Osteocyte (in vitro differentiated cells): Measurements from ENCODE around the gene PKN2. TPM values are rescaled to one million over a fixed set of nuclear protein-coding genes. Genes with fewer than 3 reads are reported as not detected.
"Not testable (repeated sequence)": the region's sequence is repeated elsewhere in the genome, so short reads cannot be mapped to it uniquely, and the experiment has no call there.

Experiments used
- DNase-seq: peaks from one replicate; pipeline ENCODE4 v3.0.0; 2021; ENCODE audit warnings: mixed read lengths; ENCODE audit not compliant: unreplicated experiment; ENCODE audit errors: extremely low spot score
- H3K27ac Mint-ChIP-seq: one replicate; pipeline ENCODE4 v1.8.0; 2021; ENCODE audit warnings: mild to moderate bottlenecking, mixed read lengths; ENCODE audit not compliant: unreplicated experiment
- H3K27me3 Mint-ChIP-seq: one replicate; pipeline ENCODE4 v1.8.0; 2021; ENCODE audit warnings: mixed read lengths; ENCODE audit not compliant: unreplicated experiment
- H3K36me3 Mint-ChIP-seq: one replicate; pipeline ENCODE4 v1.8.0; 2021; ENCODE audit warnings: mixed read lengths; ENCODE audit not compliant: unreplicated experiment
- H3K4me1 Mint-ChIP-seq: one replicate; pipeline ENCODE4 v1.8.0; 2021; ENCODE audit warnings: mixed read lengths; ENCODE audit not compliant: unreplicated experiment
- H3K4me3 Mint-ChIP-seq: one replicate; pipeline ENCODE4 v1.8.0; 2021; ENCODE audit warnings: mild to moderate bottlenecking, moderate library complexity, mixed read lengths; ENCODE audit not compliant: unreplicated experiment
- H3K9me3 Mint-ChIP-seq: one replicate; pipeline ENCODE4 v1.8.0; 2021; ENCODE audit warnings: mixed read lengths; ENCODE audit not compliant: unreplicated experiment
- total RNA-seq: library from RNA; stranded (reverse); gene quantifications from 2 replicates; pipeline ENCODE4 v1.2.1, GENCODE V29; 2021
- TF ChIP-seq, protein P1 (sequence below): fragments of 200-600 bp; sonication (generic); IDR thresholded peaks from 2 replicates; pipeline ENCODE4 v1.5.0; 2021; ENCODE audit warnings: antibody characterized with exemption, mild to moderate bottlenecking, moderate library complexity

PKN2 gene
- total RNA-seq, 1 donor from 2014 or later: 46.8 TPM

DNA sequence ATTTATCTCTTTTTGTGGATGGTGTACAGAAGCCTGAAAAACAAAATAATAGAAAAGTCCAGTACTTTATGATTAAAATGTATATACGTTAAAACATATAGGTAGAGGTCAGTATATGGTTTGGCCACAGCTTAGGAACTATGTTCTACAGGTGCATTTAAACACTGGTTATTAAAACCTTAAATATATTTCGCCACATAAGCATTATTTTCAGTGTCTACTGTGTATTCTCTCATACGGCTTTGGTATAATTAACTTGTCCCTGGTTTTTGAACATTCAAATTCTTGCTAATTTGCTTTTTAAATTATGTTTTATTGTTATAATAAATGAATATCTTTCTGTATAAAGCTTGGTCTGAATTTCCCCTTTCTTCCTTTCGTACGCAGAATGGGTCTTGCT, 119.4 kb downstream of the PKN2 start:
- H3K9me3 Mint-ChIP-seq: peaks cover 6% of the 10 kb centered on the region
- H3K27ac Mint-ChIP-seq: no peak overlapping the region
- TF ChIP-seq, protein P1, sequence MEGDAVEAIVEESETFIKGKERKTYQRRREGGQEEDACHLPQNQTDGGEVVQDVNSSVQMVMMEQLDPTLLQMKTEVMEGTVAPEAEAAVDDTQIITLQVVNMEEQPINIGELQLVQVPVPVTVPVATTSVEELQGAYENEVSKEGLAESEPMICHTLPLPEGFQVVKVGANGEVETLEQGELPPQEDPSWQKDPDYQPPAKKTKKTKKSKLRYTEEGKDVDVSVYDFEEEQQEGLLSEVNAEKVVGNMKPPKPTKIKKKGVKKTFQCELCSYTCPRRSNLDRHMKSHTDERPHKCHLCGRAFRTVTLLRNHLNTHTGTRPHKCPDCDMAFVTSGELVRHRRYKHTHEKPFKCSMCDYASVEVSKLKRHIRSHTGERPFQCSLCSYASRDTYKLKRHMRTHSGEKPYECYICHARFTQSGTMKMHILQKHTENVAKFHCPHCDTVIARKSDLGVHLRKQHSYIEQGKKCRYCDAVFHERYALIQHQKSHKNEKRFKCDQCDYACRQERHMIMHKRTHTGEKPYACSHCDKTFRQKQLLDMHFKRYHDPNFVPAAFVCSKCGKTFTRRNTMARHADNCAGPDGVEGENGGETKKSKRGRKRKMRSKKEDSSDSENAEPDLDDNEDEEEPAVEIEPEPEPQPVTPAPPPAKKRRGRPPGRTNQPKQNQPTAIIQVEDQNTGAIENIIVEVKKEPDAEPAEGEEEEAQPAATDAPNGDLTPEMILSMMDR: no peak
- H3K36me3 Mint-ChIP-seq: peaks cover 35% of the 10 kb centered on the region
- peaks cover 7% of the 10 kb centered on the region for H3K4me1 Mint-ChIP-seq
- no peak overlapping the region for H3K4me3 Mint-ChIP-seq
- no peak for DNase-seq
- H3K27me3 Mint-ChIP-seq: no peaks in the 10 kb centered on the region

GRCh38 chr1:88812366-88812765, 128.3 kb downstream of the PKN2 start:
- TF ChIP-seq, protein P1: no peak
- H3K4me3 Mint-ChIP-seq: no peak overlapping the region
- H3K36me3 Mint-ChIP-seq: peaks cover 25% of the 10 kb centered on the region
- peaks cover 5% of the 10 kb centered on the region for H3K4me1 Mint-ChIP-seq
- no peaks in the 10 kb centered on the region for H3K9me3 Mint-ChIP-seq
- H3K27ac Mint-ChIP-seq: no peak overlapping the region
- no peak for DNase-seq
- H3K27me3 Mint-ChIP-seq: no peaks in the 10 kb centered on the region

- TF ChIP-seq, protein P1: no peak
- H3K27me3 Mint-ChIP-seq: no peaks in the 10 kb centered on the region
- no peak for DNase-seq
- no peaks in the 10 kb centered on the region for H3K9me3 Mint-ChIP-seq
- H3K4me3 Mint-ChIP-seq: no peak overlapping the region
- H3K4me1 Mint-ChIP-seq: peaks cover 5% of the 10 kb centered on the region
- H3K27ac Mint-ChIP-seq: no peak overlapping the region
- H3K36me3 Mint-ChIP-seq: peaks cover 26% of the 10 kb centered on the region
Observed at GRCh38 chr1:88813471-88813870, 129.4 kb downstream of the PKN2 start.

DNA sequence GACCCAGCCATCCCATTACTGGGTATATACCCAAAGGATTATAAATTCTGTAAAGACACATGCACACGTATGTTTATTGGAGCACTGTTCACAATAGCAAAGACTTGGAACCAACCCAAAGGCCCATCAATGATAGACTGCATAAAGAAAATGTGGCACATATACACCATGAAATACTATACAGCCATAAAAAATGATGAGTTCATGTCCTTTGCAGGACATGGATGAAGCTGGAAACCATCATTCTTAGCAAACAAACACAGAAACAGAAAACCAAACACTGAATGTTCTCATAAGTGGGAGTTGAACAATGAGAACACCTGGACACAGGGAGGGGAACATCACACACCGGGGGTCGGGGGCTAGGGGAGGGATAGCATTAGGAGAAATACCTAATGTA, 135.6 kb downstream of the PKN2 start:
- DNase-seq, H3K27ac Mint-ChIP-seq, H3K9me3 Mint-ChIP-seq, H3K4me3 Mint-ChIP-seq, H3K27me3 Mint-ChIP-seq, H3K4me1 Mint-ChIP-seq: not testable (repeated sequence)
- H3K36me3 Mint-ChIP-seq: peaks cover 24% of the 10 kb centered on the region

GRCh38 chr1:88825721-88826120, 141.6 kb downstream of the PKN2 start:
- Mint-ChIP-seq H3K4me3 (no peak overlapping the region), H3K27me3 (no peaks in the 10 kb centered on the region), H3K36me3 (peaks cover 16% of the 10 kb centered on the region), H3K4me1 (no peaks in the 10 kb centered on the region), H3K9me3 (no peaks in the 10 kb centered on the region), H3K27ac (no peak overlapping the region)
- DNase-seq: no peak
- TF ChIP-seq, protein P1: no peak

GRCh38 chr1:88847643-88848042, 163.6 kb downstream of the PKN2 start:
- no peak overlapping the region for H3K27ac Mint-ChIP-seq
- TF ChIP-seq, protein P1: no peak
- H3K27me3 Mint-ChIP-seq: no peaks in the 10 kb centered on the region
- no peaks in the 10 kb centered on the region for H3K9me3 Mint-ChIP-seq
- no peaks in the 10 kb centered on the region for H3K4me1 Mint-ChIP-seq
- H3K4me3 Mint-ChIP-seq: no peak overlapping the region
- peaks cover 14% of the 10 kb centered on the region for H3K36me3 Mint-ChIP-seq
- no peak for DNase-seq
